Measurements from ENCODE around the gene WDR37.

The WDR37 gene

GRCh38 chr10:1171182-1171581 is 115.0 kb downstream of the WDR37 start:
- POLR2A ChIA-PET = no interaction called here
- no peak overlapping the region for H3K4me3 ChIP-seq (ENCODE audit: low read depth, low read length)
- TF ChIP-seq, protein P1, sequence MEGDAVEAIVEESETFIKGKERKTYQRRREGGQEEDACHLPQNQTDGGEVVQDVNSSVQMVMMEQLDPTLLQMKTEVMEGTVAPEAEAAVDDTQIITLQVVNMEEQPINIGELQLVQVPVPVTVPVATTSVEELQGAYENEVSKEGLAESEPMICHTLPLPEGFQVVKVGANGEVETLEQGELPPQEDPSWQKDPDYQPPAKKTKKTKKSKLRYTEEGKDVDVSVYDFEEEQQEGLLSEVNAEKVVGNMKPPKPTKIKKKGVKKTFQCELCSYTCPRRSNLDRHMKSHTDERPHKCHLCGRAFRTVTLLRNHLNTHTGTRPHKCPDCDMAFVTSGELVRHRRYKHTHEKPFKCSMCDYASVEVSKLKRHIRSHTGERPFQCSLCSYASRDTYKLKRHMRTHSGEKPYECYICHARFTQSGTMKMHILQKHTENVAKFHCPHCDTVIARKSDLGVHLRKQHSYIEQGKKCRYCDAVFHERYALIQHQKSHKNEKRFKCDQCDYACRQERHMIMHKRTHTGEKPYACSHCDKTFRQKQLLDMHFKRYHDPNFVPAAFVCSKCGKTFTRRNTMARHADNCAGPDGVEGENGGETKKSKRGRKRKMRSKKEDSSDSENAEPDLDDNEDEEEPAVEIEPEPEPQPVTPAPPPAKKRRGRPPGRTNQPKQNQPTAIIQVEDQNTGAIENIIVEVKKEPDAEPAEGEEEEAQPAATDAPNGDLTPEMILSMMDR (IDR thresholded peaks at IDR 0.05; ENCODE audit: insufficient read depth, low read length, missing control alignments) = no peak
- DNase-seq (ENCODE audit: low read depth, low spot score) = no peak
- CTCF ChIA-PET = no interaction called here

DNA sequence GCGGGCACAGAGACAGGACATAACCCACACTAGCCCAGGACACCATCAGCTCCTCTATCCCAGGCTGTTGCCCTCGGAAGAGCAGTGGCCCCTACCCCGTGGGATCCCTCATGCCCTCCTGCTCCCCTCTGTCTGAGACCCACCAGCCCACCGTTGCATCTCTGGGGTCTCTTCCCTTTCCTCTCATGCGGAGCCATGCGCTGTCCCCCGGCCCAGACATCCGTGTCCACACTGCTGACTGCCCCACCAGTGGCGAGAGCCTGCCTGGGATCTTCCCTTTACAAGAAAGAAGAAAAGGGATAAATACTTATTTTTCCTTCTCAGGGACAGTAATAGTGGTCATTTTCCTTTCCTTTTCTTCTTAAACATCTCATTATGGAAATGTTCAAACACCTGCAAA is 115.4 kb downstream of the WDR37 start:
- ChIA-PET POLR2A (no interaction called here), CTCF (no interaction called here)

GRCh38 chr10:1172256-1172984 is 116.2 kb downstream of the WDR37 start:
- POLR2A ChIA-PET = no interaction called here
- no peak overlapping the region for H3K4me3 ChIP-seq (ENCODE audit: low read depth, low read length)
- CTCF ChIA-PET = no interaction called here
- TF ChIP-seq, protein P1 (IDR thresholded peaks at IDR 0.05; ENCODE audit: insufficient read depth, low read length, missing control alignments) = no peak
- DNase-seq (ENCODE audit: low read depth, low spot score) = no peak

More for the DNA sequence above, 115.4 kb downstream of the WDR37 start:
- TF ChIP-seq, protein P1 (IDR thresholded peaks at IDR 0.05; ENCODE audit: insufficient read depth, low read length, missing control alignments) = no peak
- no peak for DNase-seq (ENCODE audit: low read depth, low spot score)
- no peak overlapping the region for H3K4me3 ChIP-seq (ENCODE audit: low read depth, low read length)

DNA sequence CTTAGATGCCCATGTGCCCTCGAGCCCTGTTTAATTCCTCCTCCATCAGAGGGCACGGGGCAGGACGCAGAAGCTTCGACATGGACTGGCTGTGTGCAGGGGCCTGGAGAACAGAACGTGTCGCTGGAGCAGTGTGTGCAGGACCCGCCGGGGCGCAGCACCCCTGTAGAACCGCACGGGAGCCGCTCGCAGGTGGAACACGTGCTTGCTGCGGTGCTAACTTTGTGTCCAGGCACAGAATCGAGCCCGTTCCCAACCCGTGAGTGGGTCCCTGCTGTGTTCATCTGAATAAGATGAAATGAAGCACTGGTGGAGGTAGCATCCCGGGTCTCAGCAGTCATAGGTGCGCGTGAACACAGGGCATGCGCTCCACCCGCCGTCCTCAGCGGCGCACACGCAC is 116.9 kb downstream of the WDR37 start:
- TF ChIP-seq, protein P1 (IDR thresholded peaks at IDR 0.05; ENCODE audit: insufficient read depth, low read length, missing control alignments) = no peak
- ChIA-PET POLR2A (no interaction called here), CTCF (no interaction called here)
- H3K4me3 ChIP-seq (ENCODE audit: low read depth, low read length) = no peak overlapping the region
- no peak for DNase-seq (ENCODE audit: low read depth, low spot score)

GRCh38 chr10:1174022-1174421 is 117.8 kb downstream of the WDR37 start:
- no peak overlapping the region for H3K4me3 ChIP-seq (ENCODE audit: low read depth, low read length)
- ChIA-PET POLR2A (no interaction called here), CTCF (no interaction called here)
- DNase-seq (ENCODE audit: low read depth, low spot score) = no peak
- TF ChIP-seq, protein P1 (IDR thresholded peaks at IDR 0.05; ENCODE audit: insufficient read depth, low read length, missing control alignments) = no peak

- TF ChIP-seq, protein P1 (IDR thresholded peaks at IDR 0.05; ENCODE audit: insufficient read depth, low read length, missing control alignments) = no peak
- no peak for DNase-seq (ENCODE audit: low read depth, low spot score)
- CTCF ChIA-PET = no interaction called here
- POLR2A ChIA-PET = no interaction called here
- no peak overlapping the region for H3K4me3 ChIP-seq (ENCODE audit: low read depth, low read length)
Measured at GRCh38 chr10:1175956-1176565, 119.9 kb downstream of the WDR37 start.

All from AG04449 (cell line).